Brain microvascular endothelial cell (primary cell): ENCODE measurements around the gene ACBD4.
A peak's percentile ranks its signal among the peaks of the same experiment; 100 is the strongest.

Experiments
- DNase-seq: peaks from one replicate; pipeline ENCODE4 v3.0.0-alpha.2; 2020
- H3K27ac ChIP-seq: fragments of 250-450 bp; sonication (Bioruptor Pico); 2 replicates; pipeline ENCODE4 v1.5.1; 2020; ENCODE audit warnings: mild to moderate bottlenecking, moderate library complexity
- H3K27me3 ChIP-seq: fragments of 250-450 bp; sonication (Bioruptor Pico); replicated peaks from 2 replicates; pipeline ENCODE4 v1.5.1; 2020; ENCODE audit warnings: mild to moderate bottlenecking
- H3K36me3 ChIP-seq: fragments of 250-450 bp; sonication (Bioruptor Pico); replicated peaks from 2 replicates; pipeline ENCODE4 v1.5.1; 2020; ENCODE audit warnings: mild to moderate bottlenecking
- H3K4me3 ChIP-seq: 2 replicates; pipeline ENCODE4 v1.5.1; 2011; ENCODE audit warnings: low read depth, mild to moderate bottlenecking, control low read depth, low read length, moderate library complexity
- CTCF ChIP-seq: IDR thresholded peaks from 2 replicates; pipeline ENCODE4 v1.5.1; 2011; ENCODE audit warnings: low read depth, mild to moderate bottlenecking, moderate library complexity, low read length, control low read depth, inconsistent platforms; ENCODE audit errors: missing control alignments
- in situ Hi-C: cut with HindIII; loops from 2 replicates; pipeline ENCODE4 v1.10.0; 2017; ENCODE audit warnings: low sequenced_read_pairs, low pct_ligation_motif_present

ACBD4 gene

GRCh38 chr17:45138911-45139532, 3.5 kb downstream of the ACBD4 start:
- no peak for TF ChIP-seq CTCF
- in situ Hi-C loops = no loop called here
- H3K4me3 ChIP-seq = no peak overlapping the region
- no peaks in the 10 kb centered on the region for H3K27me3 ChIP-seq
- H3K36me3 ChIP-seq = no peaks in the 10 kb centered on the region
- no peak for DNase-seq
- H3K27ac ChIP-seq = no peak overlapping the region

- Histone ChIP-seq H3K27ac (no peak overlapping the region), H3K36me3 (no peaks in the 10 kb centered on the region), H3K4me3 (no peak overlapping the region), H3K27me3 (no peaks in the 10 kb centered on the region)
- no peak for DNase-seq
- TF ChIP-seq CTCF = no peak
- in situ Hi-C loops = no loop called here
These were observed 4.0 kb downstream of the ACBD4 start for GRCh38 chr17:45139533-45139920.

- no peaks in the 10 kb centered on the region for H3K36me3 ChIP-seq
- no peaks in the 10 kb centered on the region for H3K27me3 ChIP-seq
- no peak for DNase-seq
- no peak overlapping the region for H3K4me3 ChIP-seq
- TF ChIP-seq CTCF = no peak
- in situ Hi-C loops = no loop called here
- no peak overlapping the region for H3K27ac ChIP-seq
These were observed 7.7 kb downstream of the ACBD4 start for GRCh38 chr17:45143094-45143670.

GRCh38 chr17:45143767-45144198, 8.3 kb downstream of the ACBD4 start:
- in situ Hi-C loops = no loop called here
- peak overlapping the region; percentile 47 for H3K4me3 ChIP-seq
- TF ChIP-seq CTCF = peak; percentile 2
- H3K36me3 ChIP-seq = no peaks in the 10 kb centered on the region
- peak; percentile 74 for DNase-seq
- H3K27me3 ChIP-seq = no peaks in the 10 kb centered on the region
- peak overlapping the region; percentile 46 for H3K27ac ChIP-seq

GRCh38 chr17:45144199-45145034, 8.9 kb downstream of the ACBD4 start:
- in situ Hi-C loops = no loop called here
- H3K27ac ChIP-seq = peak overlapping the region; percentile 46

More at GRCh38 chr17:45144199-45145034, 8.9 kb downstream of the ACBD4 start:
- Histone ChIP-seq H3K36me3 (no peaks in the 10 kb centered on the region), H3K4me3 (peak overlapping the region; percentile 47), H3K27me3 (no peaks in the 10 kb centered on the region)
- no peak for DNase-seq
- TF ChIP-seq CTCF = no peak
